ENCODE measurements around the gene PPP1R9B.

- TF ChIP-seq CTCF (IDR thresholded peaks at IDR 0.05) (no peak), POLR2A (IDR thresholded peaks at IDR 0.05; ENCODE audit: low read depth) (no peak), EP300 (IDR thresholded peaks at IDR 0.05) (no peak), POLR2AphosphoS5 (IDR thresholded peaks at IDR 0.05) (no peak)
These were observed 40.3 kb upstream of the PPP1R9B start for GRCh38 chr17:50190603-50191358.

Data from esophagus muscularis mucosa (tissue), 4 donors.